Dedifferentiated amniotic fluid mesenchymal stem cell (primary cell): ENCODE data around the gene FUT1.
"Not testable (repeated sequence)": the region's sequence is repeated elsewhere in the genome, so short reads cannot be mapped to it uniquely, and the experiment has no call there.

Experiments
- DNase-seq: peaks from one replicate; pipeline ENCODE4 v3.0.0-alpha.2; 2016; ENCODE audit errors: extremely low spot score

Gene FUT1

DNA sequence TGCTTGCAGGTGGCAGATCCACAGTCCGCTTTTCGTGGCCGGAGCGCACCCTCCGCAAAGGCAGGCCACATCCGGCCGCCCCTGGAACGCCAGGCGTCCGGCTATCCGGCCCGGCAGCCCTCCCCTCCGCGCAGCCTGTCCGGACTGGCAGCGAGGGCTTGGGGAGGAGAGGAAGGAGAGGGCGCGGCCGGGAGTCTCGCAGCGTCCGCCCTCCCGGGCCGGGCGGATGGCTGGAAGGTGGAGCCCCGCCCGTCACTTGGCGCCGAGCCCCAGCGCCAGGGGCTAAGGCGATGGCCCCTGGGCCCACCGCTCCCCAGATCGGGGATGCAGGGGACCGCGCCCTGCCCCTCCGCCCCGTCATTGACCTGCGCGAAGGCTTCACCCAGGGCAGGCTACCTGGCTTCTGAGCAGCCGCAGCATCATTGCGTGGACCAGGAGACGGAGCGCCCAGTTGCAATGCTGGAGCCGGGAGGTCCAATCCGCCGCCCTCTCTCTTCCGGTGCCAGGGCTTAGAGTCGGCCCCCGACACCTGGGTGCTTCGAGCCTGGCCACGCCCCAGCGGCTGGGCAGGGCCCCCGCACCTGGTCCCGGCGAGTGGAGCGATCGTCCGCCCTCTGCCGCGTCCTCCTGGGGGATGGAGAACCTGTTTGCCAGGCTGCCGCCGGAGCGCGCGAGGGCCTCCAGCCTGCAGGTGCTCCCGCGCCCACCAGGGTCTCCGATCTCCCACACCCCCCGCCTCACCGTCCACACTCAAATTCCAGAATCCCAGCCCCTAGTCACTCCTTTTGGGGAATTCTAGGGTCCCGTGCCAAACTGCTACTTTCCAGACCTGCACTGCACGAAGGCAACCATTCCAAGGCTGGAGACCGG, at the start of gene FUT1:
TSS of gene FUT1 (minus strand) at position 146 of the 870 bp plus-strand sequence. CDS start 1,360 bp downstream, outside the sequence.
- no peak for DNase-seq

DNA sequence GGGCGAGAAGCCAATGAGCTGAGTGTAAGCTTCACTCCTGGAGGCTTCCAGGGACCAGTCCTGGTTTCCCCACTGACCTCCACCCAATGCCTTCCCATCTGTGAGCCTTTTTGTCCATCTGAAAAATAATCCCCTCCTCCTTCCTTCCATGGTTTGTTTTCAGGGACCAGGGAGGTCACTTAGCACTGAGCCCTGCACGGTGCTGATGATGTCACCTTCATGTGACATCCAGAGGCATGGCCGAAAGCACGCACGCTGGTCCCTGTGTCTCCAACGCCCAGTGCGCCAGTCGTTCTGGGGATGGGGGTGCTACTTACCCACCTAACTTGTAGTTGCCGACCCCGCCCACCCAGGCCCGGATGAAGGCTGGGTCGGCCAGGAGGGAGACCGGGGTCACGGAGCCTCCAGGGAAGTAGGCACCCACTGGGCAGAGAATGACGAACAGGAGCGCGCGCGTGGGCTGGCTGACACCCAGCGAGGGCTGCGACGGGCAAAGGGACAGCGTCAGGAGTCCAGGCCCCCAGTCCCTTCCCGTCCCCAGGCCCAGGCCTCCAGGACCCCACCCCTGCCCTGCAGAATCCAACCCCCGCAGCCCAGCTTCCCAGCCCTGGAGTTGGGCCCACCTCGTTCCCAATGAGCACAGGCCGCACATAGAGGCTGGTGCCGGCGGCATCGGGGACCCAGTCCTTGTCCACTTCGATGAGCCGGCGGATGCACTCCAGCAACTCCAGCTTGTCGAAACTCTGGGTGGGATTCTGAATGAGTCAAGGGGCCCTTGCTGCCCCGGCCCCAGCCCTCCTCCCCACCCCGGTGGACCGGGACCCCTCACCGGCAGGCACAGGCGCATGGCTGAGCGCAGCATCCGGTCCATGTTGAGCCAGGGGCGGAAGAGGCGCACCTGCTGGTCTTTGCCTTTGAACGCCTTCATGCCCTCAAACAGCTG, 47.2 kb upstream of the FUT1 start:
- no peak for DNase-seq

DNA sequence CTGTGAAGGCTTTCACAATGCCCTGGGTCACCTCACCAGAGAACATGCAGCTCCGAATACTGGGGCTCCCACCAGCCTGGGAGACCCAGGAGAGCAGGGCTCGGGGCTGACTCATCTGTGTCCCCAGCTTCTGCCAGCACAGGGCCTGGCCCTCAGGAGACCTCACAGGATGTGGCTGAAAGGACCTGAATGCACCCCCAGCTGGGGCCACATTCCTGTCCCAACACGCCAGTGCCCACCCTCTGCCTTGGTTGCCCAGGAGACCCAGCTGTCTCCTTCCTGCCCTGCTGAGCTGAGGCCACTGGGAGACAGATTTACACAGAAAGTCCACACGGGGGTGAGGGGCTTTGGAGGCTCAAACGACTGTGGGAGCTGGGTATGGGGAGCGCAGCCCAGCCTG, 46.5 kb upstream of the FUT1 start:
- no peak for DNase-seq

DNA sequence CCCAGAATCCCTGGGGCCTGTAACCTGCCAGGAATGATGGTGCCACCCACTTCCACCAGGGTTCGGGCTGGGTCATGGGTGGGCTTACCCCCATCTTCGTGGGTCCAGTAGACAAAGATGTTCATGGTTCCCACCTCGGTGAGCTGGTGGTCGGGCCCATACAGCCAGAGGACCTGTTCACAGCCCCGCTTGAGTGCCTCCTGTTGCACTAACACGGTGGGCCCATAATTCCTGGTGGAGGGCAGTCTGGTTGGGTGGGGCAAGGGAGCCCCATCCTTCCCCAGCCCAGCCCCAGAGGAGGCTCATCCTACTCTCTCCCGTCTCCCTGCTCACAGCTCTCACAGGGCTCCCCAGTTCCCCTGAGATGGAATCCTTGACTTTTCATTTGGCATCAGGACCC, 44.7 kb upstream of the FUT1 start:
- no peak for DNase-seq

GRCh38 chr19:48796298-48797083, 44.0 kb upstream of the FUT1 start:
- DNase-seq: no peak

GRCh38 chr19:48795685-48796070, 43.2 kb upstream of the FUT1 start:
- DNase-seq: no peak

GRCh38 chr19:48795055-48795684, 42.7 kb upstream of the FUT1 start:
- peak; percentile 95 for DNase-seq

- no peak for DNase-seq
Measured at GRCh38 chr19:48794291-48794690, 41.9 kb upstream of the FUT1 start.

DNA sequence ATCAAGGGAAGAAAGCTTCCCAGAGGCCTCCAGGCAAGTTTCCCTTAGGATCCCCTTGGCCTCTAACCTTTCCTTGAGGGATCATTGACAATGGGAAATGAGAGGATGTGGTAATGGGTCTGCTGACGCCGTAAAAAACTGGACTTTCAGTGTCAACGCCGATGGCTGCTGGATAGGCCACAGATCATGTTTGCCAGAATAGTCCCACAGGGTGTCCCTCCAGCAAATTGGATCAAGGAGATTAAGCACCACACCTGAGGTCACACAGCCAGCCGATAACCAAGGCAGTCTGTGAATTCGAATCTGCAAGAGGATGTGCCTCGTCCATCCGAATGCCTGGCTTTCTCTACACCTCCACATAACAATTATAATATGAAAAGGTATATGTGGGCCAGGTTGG, 40.8 kb upstream of the FUT1 start:
- no peak for DNase-seq

GRCh38 chr19:48787331-48787730, 34.9 kb upstream of the FUT1 start:
- not testable (repeated sequence) for DNase-seq

DNA sequence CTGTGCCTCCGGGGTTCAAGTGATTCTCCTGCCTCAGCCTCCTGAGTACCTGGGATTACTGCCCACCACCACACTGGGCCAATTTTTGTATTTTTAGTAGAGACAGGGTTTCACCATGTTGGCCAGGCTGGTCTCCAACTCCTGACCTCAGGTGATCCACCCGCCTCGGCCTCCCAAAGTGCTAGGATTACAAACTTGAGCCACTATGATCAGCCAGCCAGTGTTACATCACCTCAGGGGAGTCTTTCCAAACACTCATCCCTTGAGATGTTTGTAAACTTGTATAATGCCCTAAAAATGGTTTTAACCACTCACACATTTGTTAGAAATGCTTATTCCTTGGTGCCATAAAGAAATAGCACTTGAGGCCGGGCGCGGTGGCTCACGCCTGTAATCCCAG, 34.0 kb upstream of the FUT1 start:
- DNase-seq: not testable (repeated sequence)

DNA sequence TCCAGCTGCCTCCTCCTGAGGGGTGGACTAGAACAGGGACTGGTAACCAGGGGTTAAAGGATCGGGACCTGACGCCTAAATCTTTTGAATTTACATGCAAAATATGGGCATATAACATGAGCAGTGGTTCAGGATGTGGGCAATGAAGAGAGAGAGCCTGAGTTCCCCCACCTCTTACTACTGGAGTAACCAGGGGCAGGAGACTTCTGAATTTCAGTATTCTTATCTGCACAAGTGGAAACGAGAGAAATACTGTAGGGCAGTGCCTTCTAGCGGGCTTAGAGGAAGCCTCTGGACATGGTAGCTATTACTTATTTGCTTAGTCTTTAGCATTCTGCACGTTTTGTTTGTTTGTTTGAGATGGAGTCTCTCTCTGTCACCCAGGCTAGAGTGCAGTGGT, 32.1 kb upstream of the FUT1 start:
- no peak for DNase-seq

DNA sequence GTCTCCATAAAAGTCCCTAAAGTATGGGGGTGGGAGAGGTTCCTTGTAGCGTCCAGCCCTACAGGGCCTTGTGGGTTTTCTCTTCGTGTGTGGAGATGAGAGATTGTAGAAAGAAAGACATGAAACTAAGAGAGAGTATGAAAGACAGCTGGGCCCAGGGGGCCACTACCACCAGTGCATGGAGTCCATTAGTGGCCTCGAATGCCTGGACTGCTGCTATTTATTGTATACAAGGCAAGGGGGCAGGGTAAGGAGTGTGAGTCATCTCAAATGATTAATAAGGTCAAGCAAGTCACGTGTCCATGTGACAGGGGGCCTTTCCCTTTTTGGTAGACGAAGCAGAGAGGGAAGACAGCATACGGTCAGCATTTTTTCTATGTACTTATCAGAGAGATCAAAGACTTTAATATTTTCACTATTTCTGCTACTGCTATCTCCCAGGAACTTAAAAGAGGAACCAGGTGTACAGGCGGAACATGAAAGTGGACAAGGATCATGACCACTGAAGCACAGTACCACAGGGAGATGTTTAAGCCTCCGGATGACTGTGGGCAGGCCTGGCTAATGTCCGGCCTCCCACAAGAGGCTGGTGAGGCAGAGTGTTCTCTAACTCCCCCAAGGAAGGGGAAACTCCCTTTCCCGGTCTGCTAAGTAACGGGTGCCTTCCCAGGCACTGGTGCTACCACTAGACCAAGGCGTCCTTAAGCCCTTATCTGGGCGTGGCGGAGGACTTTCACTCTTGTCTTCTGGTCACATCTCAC, 28.4 kb upstream of the FUT1 start:
- DNase-seq: no peak

DNA sequence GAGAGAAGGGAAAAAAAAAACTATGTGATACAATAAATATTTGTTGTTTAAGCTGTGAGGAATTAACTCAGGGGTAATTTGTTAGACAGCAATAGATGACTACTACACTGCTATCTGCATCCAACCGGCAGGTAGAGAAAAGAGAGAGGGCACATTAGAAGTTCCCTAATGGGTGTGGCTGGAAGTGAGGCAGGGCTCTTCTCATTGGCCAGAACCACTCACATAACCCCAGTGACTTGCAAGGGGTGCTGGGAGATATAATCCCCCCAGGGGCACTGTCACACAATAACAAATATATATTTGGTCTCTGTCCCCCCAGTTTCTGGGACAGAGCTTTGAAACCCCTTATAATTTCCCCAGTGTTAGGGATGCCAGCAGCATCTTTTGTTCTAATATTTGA, 27.2 kb upstream of the FUT1 start:
- no peak for DNase-seq

GRCh38 chr19:48777720-48778119, 25.3 kb upstream of the FUT1 start:
- no peak for DNase-seq

GRCh38 chr19:48777139-48777538, 24.7 kb upstream of the FUT1 start:
- DNase-seq: no peak

GRCh38 chr19:48772503-48772953, 20.1 kb upstream of the FUT1 start:
- DNase-seq: no peak

DNA sequence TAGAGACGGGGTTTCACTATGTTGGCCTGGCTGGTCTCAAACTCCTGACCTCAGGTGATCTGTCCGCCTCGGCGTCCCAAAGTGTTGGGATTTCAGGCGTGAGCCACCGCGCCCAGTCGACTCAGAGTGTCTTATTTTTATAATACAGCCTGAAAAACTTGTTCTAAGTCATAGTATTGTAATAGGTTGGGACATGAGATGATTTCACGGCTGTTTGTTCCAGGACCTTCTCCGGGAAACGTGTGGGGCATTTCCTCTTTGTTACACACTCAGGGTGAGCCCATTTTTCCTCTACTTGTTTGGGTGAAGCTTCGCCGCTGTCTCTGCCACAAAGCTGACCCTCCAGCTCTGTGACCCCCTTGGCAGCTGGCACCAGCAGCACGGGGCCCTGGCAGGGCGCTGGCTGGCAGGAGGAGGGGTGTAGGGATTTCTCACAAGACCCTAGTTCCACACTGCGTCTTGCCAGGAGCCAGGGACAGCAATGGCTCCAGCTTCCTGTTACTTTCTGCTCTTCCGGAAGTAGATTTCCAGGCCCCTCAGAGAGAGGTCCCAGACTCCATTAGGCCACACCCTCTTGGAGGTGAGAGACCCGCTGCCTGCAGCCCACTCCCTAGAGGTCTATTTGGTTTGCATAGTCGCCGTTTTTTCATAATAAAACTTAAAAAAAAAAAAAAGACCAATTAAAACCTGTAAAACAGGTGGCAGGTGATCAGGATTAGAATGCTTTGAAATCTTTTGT, 18.5 kb upstream of the FUT1 start:
- no peak for DNase-seq

DNA sequence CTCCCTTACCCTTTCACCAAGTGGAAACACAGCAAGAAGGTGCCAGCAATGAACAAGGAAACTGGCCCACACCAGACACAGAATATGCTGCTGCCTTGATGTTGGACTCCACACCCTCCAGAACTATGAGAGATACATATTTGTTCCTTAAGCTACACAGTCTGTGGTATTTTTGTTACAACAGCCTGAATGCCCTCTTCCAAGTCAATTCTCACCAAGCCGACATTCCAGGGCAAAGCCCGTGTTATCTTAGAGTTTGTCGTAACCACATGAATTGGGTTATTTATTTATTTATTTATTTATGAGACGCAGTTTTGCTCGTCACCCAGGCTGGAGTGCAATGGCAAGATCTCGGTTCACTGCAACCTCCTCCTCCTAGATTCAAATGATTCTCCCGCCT, 17.8 kb upstream of the FUT1 start:
- peak; percentile 67 for DNase-seq
